Measurements from ENCODE around the gene MVD. TPM values are rescaled to one million over a fixed set of nuclear protein-coding genes. Genes with fewer than 3 reads are reported as not detected.

The MVD gene
- total and polyA plus RNA-seq, 7 donors = 16.8 to 206 (median 25.7) TPM

DNA sequence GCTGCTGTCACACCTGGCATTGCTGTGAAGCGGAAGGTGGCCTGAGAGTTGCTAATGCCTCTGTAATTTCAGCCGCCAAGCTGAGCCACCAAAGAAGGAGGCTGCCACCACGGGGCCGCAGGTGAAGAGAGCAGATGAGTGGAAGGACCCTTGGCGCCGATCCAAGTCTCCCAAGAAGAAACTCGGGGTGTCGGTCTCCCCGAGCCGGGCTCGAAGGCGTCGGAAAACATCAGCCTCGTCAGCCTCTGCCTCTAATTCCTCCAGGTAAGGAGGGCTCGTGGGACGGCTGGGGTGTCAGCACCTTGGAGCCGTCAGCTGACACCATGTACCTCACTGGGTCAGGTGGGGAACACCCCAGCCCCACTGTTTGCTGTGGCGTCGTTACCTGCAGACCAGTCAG, 40.8 kb downstream of the MVD start:
- TF ChIP-seq EP300 (IDR thresholded peaks at IDR 0.05) (no peak), POLR2AphosphoS5 (IDR thresholded peaks at IDR 0.05) (no peak), POLR2A (IDR thresholded peaks at IDR 0.05) (no peak)
- TF ChIP-seq, protein P1, sequence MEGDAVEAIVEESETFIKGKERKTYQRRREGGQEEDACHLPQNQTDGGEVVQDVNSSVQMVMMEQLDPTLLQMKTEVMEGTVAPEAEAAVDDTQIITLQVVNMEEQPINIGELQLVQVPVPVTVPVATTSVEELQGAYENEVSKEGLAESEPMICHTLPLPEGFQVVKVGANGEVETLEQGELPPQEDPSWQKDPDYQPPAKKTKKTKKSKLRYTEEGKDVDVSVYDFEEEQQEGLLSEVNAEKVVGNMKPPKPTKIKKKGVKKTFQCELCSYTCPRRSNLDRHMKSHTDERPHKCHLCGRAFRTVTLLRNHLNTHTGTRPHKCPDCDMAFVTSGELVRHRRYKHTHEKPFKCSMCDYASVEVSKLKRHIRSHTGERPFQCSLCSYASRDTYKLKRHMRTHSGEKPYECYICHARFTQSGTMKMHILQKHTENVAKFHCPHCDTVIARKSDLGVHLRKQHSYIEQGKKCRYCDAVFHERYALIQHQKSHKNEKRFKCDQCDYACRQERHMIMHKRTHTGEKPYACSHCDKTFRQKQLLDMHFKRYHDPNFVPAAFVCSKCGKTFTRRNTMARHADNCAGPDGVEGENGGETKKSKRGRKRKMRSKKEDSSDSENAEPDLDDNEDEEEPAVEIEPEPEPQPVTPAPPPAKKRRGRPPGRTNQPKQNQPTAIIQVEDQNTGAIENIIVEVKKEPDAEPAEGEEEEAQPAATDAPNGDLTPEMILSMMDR (IDR thresholded peaks at IDR 0.05) = no peak
- H3K27me3 ChIP-seq = no peaks in the 10 kb centered on the region
- intact Hi-C loops (cut with DNase I) = no loop called here
- 90 to 95% methylated on average over 19 of the region's 19 CpGs for WGBS, 2 donors
- H3K27ac ChIP-seq = no peak overlapping the region
- H3K9me3 ChIP-seq = no peaks in the 10 kb centered on the region
- DNase-seq = no peak
- H3K36me3 ChIP-seq = peaks cover 36 to 83% (median 45%) of the 10 kb centered on the region in 4 donors
- no peak overlapping the region for H3K4me3 ChIP-seq
- H3K4me1 ChIP-seq = no peaks in the 10 kb centered on the region

DNA sequence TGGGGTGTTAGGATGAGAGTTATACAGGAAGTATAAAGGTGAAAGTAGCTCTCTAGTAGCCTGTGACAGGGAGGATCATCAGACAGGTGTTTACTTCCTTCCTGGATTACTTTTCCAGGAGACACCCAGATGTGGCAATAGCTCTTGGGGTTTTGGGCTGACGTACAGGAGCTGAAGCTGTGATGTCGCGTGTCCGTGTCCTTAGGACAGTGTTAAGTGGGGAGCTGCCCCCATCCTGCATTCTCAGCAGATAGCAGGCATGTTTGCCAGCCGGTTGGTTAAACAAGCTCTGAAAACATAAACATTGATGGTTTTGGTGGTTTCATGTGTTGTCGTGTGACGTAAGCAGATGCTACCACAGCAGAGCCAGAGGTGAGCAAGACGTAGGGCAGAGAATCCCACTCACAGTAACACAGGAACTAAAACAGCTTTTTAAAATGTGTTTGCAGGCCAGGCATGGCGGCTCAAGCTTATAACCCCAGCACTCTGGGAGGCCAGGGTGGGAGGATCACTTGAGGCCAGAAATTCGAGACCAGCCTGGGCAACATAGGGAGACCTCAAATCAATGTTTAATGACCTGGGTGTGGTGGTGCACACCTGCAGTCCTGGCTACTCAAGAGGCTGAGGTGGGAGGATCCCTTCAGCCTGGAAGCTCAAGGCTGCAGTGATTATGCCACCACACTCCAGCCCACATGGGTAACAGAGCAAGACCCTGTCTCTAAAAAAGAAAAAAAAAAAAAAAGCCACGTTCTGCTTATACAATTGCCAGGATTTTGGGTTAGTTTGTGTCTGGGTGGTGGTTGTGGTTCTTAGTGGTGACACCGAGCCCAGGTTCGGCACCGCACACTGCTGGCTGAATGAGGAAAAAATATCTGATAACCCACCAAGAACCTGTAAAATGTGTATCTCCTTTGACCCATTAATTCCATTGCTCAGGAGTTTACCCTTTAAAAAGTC, 42.8 kb downstream of the MVD start:
- intact Hi-C loops (cut with DNase I) = no loop called here
- TF ChIP-seq POLR2A (IDR thresholded peaks at IDR 0.05) (no peak), EP300 (IDR thresholded peaks at IDR 0.05) (no peak), POLR2AphosphoS5 (IDR thresholded peaks at IDR 0.05) (no peak)
- TF ChIP-seq, protein P1 (IDR thresholded peaks at IDR 0.05) = no peak
- peaks cover 33 to 64% (median 35%) of the 10 kb centered on the region in 4 donors for H3K36me3 ChIP-seq

DNA sequence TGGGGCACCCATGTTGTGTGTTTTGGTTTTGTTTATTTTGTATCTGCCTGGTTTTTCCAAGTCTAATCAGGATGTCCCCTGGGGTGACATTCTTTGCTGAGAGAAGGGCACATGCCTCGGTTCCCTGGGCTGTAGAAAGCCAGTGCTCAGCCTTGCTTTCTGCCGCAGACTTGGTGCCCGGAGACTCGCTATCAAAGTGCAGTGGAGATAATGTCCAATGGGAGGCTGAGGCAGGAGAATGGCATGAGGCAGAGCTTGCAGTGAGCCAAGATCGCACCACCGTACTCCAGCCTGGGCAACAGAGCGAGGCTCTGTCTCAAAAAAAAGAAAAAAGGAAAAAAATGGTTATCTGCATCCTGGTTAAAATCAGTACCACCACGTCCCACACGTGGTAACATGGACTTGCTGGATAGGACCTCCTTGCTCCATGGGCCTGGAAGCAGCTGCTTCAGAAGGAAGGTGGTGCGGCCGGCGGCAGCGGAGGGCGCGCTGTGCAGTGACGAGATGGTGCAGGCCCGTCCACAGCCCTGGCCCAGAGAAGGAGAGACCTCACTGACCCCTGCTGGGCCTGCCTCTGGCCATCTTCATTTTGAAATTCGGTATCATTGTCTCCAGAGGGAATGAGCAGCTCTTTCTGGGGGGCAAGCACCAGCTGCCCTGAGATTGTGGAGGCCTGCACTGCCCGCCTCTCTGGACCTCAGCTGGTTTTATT, 43.8 kb downstream of the MVD start:
- H3K27ac ChIP-seq = no peak overlapping the region
- no peak for DNase-seq
- no peaks in the 10 kb centered on the region for H3K4me1 ChIP-seq
- no peaks in the 10 kb centered on the region for H3K9me3 ChIP-seq
- peaks cover 22 to 61% (median 25%) of the 10 kb centered on the region in 4 donors for H3K36me3 ChIP-seq
- WGBS, 2 donors = 94 to 95% methylated on average over 19 of the region's 19 CpGs
- intact Hi-C loops (cut with DNase I) = no loop called here
- TF ChIP-seq, protein P1 (IDR thresholded peaks at IDR 0.05) = no peak
- TF ChIP-seq POLR2A (IDR thresholded peaks at IDR 0.05) = no peak
- TF ChIP-seq EP300 (IDR thresholded peaks at IDR 0.05) = no peak
- no peak for TF ChIP-seq POLR2AphosphoS5 (IDR thresholded peaks at IDR 0.05)
- no peaks in the 10 kb centered on the region for H3K27me3 ChIP-seq
- no peak overlapping the region for H3K4me3 ChIP-seq

More for the DNA sequence above, 42.8 kb downstream of the MVD start:
- Histone ChIP-seq H3K27ac (no peak overlapping the region), H3K9me3 (no peaks in the 10 kb centered on the region), H3K4me3 (no peak overlapping the region), H3K27me3 (no peaks in the 10 kb centered on the region), H3K4me1 (no peaks in the 10 kb centered on the region)
- DNase-seq = no peak
- WGBS, 2 donors = 74 to 82% methylated on average over 14 of the region's 14 CpGs

DNA sequence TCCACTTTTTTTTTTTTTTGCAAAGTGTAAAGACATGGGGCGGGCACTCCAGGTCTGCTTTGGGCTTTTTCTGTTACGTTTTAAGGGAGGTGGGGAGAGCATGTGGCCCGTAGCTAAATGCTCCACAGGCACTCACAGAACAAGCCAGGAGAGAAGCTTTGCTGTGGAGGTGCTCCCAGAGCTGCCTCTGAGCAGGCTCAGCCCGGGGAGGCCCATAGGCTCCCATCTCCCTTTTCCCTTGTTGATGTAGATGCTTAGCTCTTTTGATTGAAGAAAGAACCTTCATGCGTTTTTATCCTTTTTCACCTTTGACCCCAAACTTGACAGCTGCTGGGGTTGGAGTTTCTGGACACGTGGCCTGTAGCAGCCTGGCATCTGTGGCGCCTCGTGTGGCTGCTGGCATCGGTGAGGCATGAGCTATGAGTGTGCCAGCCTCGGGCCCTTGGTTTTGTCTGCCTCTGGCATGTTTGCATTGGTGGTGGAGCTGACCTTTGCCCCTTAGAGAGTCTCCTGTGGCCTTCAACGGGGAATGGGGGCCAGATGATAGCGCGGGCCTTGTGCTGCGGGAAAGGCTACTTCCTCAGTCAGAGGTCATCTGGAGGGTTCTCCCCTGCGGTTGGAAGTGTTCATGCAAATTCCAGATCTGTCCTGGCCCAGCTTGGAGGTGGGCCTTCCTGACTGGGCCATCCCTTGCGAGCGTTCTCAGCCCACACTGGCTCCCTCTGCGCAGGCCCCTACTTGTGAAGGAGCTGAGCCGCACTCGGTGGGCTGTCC, 44.5 kb downstream of the MVD start:
- WGBS, 2 donors = 53 to 81% methylated on average over 20 of the region's 20 CpGs
- TF ChIP-seq EP300 (IDR thresholded peaks at IDR 0.05) (no peak), POLR2AphosphoS5 (IDR thresholded peaks at IDR 0.05) (no peak), POLR2A (IDR thresholded peaks at IDR 0.05) (no peak)
- TF ChIP-seq, protein P1 (IDR thresholded peaks at IDR 0.05) = no peak

More for the DNA sequence above, 44.5 kb downstream of the MVD start:
- Histone ChIP-seq H3K27ac (no peak overlapping the region), H3K27me3 (no peaks in the 10 kb centered on the region), H3K4me1 (no peaks in the 10 kb centered on the region), H3K4me3 (no peak overlapping the region), H3K36me3 (peaks cover 15 to 61% (median 18%) of the 10 kb centered on the region in 4 donors), H3K9me3 (no peaks in the 10 kb centered on the region)
- DNase-seq = no peak
- intact Hi-C loops (cut with DNase I) = no loop called here
